ENCODE measurements around the gene RNF212. TPM values are rescaled to one million over a fixed set of nuclear protein-coding genes. Genes with fewer than 3 reads are reported as not detected.
A peak's percentile ranks its signal among the peaks of the same experiment; 100 is the strongest.

RNF212 gene
- total and polyA plus RNA-seq, 9 donors: 2.3 to 6.0 (median 4.2) TPM

DNA sequence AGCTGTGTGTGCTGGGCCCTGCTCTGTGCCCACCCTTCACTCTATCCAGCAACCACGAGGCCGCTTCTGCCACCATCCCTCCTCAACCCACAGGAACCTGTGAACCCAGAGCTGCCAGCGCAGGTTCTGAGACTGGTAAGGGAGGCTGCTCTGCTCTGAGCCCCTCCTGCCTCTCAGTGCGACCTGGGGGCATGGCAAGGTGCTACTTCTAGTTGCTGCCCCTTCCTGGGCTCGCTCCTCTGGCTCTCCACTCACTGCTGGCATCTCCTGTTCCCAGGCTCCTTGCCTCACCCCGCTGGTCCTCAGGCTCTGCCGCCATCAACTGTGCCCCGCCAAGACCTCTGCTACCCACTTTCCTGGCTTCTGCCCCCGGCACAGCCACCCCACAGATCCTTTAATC is 39.3 kb downstream of the RNF212 start:
- no peak overlapping the region for H3K4me3 ChIP-seq (ENCODE audit: low read length)
- no peaks in the 10 kb centered on the region for H3K36me3 ChIP-seq (ENCODE audit: control insufficient read depth, insufficient read depth, low read length)
- H3K27ac ChIP-seq (ENCODE audit: low read length): no peak overlapping the region
- H3K27me3 ChIP-seq (ENCODE audit: control insufficient read depth, insufficient read depth, low read length): peaks cover 2% of the 10 kb centered on the region
- DNase-seq: no peak
- no peaks in the 10 kb centered on the region for H3K9me3 ChIP-seq (replicated peaks; ENCODE audit: control insufficient read depth, low read depth, low read length)
- H3K4me1 ChIP-seq (ENCODE audit: control insufficient read depth, insufficient read depth, low read length): peaks cover 8% of the 10 kb centered on the region
- 87% methylated on average over 9 of the region's 9 CpGs for WGBS (ENCODE audit: insufficient coverage)

DNA sequence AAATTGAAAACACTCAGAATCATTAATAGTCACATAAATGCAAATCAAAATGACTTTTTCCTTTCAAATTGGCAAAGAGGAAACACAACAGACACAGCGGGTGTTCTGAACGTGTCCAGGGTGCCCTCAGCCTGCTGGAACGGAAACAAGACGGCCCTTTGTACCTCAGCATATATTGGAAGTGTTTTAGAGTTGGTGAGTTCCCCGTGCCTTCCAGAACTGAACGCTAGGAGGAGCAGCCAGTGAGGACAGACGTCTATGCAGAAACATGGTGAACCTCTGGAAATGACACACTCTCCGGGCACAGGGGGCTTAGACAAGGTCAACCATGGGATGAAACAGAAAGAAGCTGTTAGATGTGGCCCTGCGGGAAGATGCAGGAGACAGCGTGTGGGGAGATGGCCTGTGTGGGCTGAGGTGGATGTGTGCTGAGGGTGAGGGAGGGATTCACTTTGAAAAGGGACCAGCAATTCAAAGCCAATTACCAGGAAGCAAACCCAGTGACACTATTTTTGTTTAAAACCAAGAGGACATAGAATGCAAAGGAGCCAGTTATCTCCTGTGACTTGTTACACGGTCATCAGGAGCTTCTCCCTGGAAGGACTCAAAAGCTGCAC is 40.4 kb downstream of the RNF212 start:
- 20% methylated on average over 8 of the region's 11 CpGs for WGBS (ENCODE audit: insufficient coverage)

DNA sequence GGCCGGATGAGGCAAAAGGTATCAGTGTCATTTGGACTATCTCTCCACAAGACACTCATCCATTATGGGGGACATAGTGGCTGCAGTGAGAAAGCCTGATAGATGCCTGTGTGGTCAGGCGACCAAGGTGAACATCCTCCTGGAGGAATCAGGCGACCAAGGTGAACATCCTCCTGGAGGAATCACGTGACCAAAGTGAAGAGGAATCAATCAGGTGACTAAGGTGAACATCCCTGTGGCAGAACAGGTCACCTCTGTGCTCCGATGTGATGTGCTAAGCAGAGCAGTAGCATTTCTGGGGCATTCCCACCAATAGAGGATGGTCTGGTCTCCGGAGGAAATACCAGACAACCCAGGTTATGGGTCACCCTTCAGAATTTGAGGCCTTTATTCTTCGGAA is 44.0 kb downstream of the RNF212 start:
- H3K27ac ChIP-seq (ENCODE audit: low read length): no peak overlapping the region
- 62% methylated on average over 5 of the region's 7 CpGs for WGBS (ENCODE audit: insufficient coverage)
- no peaks in the 10 kb centered on the region for H3K9me3 ChIP-seq (replicated peaks; ENCODE audit: control insufficient read depth, low read depth, low read length)
- H3K27me3 ChIP-seq (ENCODE audit: control insufficient read depth, insufficient read depth, low read length): peaks cover 8% of the 10 kb centered on the region
- H3K36me3 ChIP-seq (ENCODE audit: control insufficient read depth, insufficient read depth, low read length): no peaks in the 10 kb centered on the region
- no peak overlapping the region for H3K4me3 ChIP-seq (ENCODE audit: low read length)
- H3K4me1 ChIP-seq (ENCODE audit: control insufficient read depth, insufficient read depth, low read length): no peaks in the 10 kb centered on the region
- DNase-seq: no peak

More for the DNA sequence above, 40.4 kb downstream of the RNF212 start:
- Histone ChIP-seq H3K9me3 (replicated peaks; ENCODE audit: control insufficient read depth, low read depth, low read length) (no peaks in the 10 kb centered on the region), H3K4me1 (ENCODE audit: control insufficient read depth, insufficient read depth, low read length) (peaks cover 8% of the 10 kb centered on the region), H3K4me3 (ENCODE audit: low read length) (no peak overlapping the region), H3K36me3 (ENCODE audit: control insufficient read depth, insufficient read depth, low read length) (no peaks in the 10 kb centered on the region), H3K27me3 (ENCODE audit: control insufficient read depth, insufficient read depth, low read length) (peaks cover 2% of the 10 kb centered on the region), H3K27ac (ENCODE audit: low read length) (no peak overlapping the region)
- peak; percentile 52 for DNase-seq

DNA sequence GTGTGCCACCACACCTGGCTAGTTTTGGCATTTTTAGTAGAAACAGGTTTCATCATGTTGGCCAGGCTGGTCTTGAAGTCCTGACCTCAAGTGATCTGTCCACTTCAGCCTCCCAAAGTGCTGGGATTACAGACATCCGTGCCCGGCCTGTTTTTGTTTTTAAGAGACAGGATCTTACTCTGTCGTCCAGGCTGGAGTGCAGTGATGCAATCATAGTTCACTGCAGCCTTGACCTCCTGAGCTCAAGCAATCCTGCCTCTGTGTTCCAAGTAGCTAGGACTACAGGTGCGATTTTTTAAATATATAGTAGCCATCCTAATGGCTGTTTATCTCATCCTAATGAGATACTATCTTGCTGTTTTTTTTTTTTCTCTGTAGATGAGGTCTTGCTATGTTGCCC is 47.6 kb downstream of the RNF212 start:
- Histone ChIP-seq H3K9me3 (replicated peaks; ENCODE audit: control insufficient read depth, low read depth, low read length) (no peaks in the 10 kb centered on the region), H3K27ac (ENCODE audit: low read length) (no peak overlapping the region), H3K27me3 (ENCODE audit: control insufficient read depth, insufficient read depth, low read length) (peaks cover 13% of the 10 kb centered on the region), H3K4me3 (ENCODE audit: low read length) (no peak overlapping the region), H3K4me1 (ENCODE audit: control insufficient read depth, insufficient read depth, low read length) (peaks cover 11% of the 10 kb centered on the region), H3K36me3 (ENCODE audit: control insufficient read depth, insufficient read depth, low read length) (no peaks in the 10 kb centered on the region)
- 66% methylated on average over 3 of the region's 4 CpGs for WGBS (ENCODE audit: insufficient coverage)
- no peak for DNase-seq

DNA sequence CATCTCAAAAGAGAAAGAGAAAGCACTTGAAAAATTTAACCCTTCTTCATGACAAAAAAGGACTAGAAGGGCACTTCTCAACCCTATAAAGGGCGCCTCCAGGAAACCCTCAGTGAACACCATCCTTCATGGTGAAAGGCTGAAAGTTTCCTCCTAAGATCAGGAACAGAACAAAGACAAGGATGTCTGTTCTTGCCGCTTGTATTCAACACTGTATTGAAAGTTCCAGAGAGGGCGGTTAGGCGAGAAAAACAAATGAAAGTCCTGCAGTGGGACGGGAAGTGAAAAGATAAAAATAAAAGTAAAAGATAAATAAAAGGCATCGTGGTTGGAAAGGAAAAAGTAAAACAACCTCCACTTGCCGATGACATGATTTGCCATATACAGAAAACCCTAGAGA is 50.9 kb downstream of the RNF212 start:
- H3K27ac ChIP-seq (ENCODE audit: low read length): no peak overlapping the region
- no peak for DNase-seq
- no CpG with 5 or more reads among the region's 7 CpGs for WGBS (ENCODE audit: insufficient coverage)
- H3K27me3 ChIP-seq (ENCODE audit: control insufficient read depth, insufficient read depth, low read length): peaks cover 32% of the 10 kb centered on the region
- no peaks in the 10 kb centered on the region for H3K9me3 ChIP-seq (replicated peaks; ENCODE audit: control insufficient read depth, low read depth, low read length)
- peaks cover 13% of the 10 kb centered on the region for H3K4me1 ChIP-seq (ENCODE audit: control insufficient read depth, insufficient read depth, low read length)
- no peak overlapping the region for H3K4me3 ChIP-seq (ENCODE audit: low read length)
- no peaks in the 10 kb centered on the region for H3K36me3 ChIP-seq (ENCODE audit: control insufficient read depth, insufficient read depth, low read length)

DNA sequence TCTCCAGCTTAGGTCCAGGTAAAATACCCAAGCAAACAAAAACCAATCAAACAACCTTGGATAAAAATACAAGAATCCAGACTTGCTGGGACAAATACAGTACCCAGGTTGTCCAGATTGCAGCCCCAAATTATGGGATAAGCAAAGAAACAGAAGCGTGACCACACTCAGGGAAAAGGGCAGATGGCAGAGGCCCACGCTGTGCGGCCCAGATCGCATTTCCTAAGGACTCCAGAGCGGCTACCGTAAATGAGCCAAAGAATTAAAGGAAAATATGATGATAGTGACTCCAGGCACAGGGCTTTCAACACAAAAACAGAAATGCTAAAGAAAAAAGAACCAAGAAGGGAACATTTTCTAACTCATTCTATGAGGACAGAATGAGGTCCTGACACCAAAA is 51.6 kb downstream of the RNF212 start:
- Histone ChIP-seq H3K27ac (ENCODE audit: low read length) (no peak overlapping the region), H3K4me3 (ENCODE audit: low read length) (no peak overlapping the region), H3K9me3 (replicated peaks; ENCODE audit: control insufficient read depth, low read depth, low read length) (no peaks in the 10 kb centered on the region), H3K4me1 (ENCODE audit: control insufficient read depth, insufficient read depth, low read length) (peaks cover 13% of the 10 kb centered on the region), H3K36me3 (ENCODE audit: control insufficient read depth, insufficient read depth, low read length) (no peaks in the 10 kb centered on the region), H3K27me3 (ENCODE audit: control insufficient read depth, insufficient read depth, low read length) (peaks cover 34% of the 10 kb centered on the region)
- DNase-seq: peak; percentile 69
- WGBS (ENCODE audit: insufficient coverage): 41% methylated on average over 6 of the region's 6 CpGs

DNA sequence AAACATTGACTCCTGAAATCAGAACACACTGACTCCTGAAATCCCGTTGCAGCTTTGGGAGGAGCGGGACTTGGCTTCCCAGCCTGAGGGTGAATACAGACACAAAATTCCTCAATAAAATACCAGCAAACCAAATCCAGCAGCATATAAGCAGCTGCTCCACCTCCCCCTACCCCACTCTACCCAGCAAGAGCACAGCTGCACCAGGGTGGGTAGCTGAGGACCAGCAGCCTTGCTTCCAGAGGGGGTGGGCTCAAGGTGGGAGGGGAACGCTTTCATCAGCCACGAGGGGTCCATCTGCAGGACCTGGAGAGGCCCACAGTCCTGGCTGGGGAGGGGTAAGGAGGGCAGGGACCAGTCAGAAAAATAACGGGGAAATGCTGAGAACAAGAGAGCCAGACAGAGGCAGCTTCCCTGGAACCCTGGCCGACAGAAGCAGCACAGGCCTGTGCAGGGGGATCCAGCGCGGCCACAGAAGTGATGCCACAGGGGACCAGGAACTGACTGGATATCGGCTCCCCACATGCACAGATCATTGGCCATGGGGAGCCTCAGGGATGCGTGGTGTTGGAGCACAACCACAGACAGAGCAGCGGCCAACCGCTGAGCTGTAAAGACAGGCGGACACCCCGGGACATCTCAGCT is 52.2 kb downstream of the RNF212 start:
- peaks cover 13% of the 10 kb centered on the region for H3K4me1 ChIP-seq (ENCODE audit: control insufficient read depth, insufficient read depth, low read length)
- no peak overlapping the region for H3K4me3 ChIP-seq (ENCODE audit: low read length)
- peak; percentile 13 for DNase-seq
- WGBS (ENCODE audit: insufficient coverage): 43% methylated on average over 13 of the region's 14 CpGs
- H3K36me3 ChIP-seq (ENCODE audit: control insufficient read depth, insufficient read depth, low read length): no peaks in the 10 kb centered on the region
- no peak overlapping the region for H3K27ac ChIP-seq (ENCODE audit: low read length)
- H3K27me3 ChIP-seq (ENCODE audit: control insufficient read depth, insufficient read depth, low read length): peaks cover 32% of the 10 kb centered on the region
- no peaks in the 10 kb centered on the region for H3K9me3 ChIP-seq (replicated peaks; ENCODE audit: control insufficient read depth, low read depth, low read length)

DNA sequence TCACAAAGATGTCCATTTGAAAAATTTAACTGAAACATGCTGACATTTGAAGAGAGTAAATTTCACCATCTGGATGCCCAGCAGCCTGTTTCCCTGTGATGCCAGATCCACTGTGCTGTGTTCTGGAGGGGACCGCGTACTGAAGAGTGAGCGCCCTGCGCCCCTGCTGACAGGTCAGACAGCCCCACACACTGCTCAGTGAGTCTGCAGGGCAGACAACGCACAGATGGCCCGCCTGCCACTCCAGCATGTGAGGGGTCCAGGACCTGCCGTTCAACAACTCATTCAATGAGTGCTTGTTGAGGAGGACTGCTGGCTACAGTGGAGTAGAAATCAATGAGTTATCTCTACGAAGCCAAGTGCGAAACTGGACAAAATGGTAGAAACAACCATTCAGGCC is 52.7 kb downstream of the RNF212 start:
- Histone ChIP-seq H3K27ac (ENCODE audit: low read length) (no peak overlapping the region), H3K27me3 (ENCODE audit: control insufficient read depth, insufficient read depth, low read length) (peaks cover 37% of the 10 kb centered on the region), H3K36me3 (ENCODE audit: control insufficient read depth, insufficient read depth, low read length) (no peaks in the 10 kb centered on the region), H3K9me3 (replicated peaks; ENCODE audit: control insufficient read depth, low read depth, low read length) (no peaks in the 10 kb centered on the region), H3K4me3 (ENCODE audit: low read length) (no peak overlapping the region), H3K4me1 (ENCODE audit: control insufficient read depth, insufficient read depth, low read length) (peaks cover 17% of the 10 kb centered on the region)
- WGBS (ENCODE audit: insufficient coverage): 86% methylated on average over 7 of the region's 9 CpGs
- DNase-seq: no peak

DNA sequence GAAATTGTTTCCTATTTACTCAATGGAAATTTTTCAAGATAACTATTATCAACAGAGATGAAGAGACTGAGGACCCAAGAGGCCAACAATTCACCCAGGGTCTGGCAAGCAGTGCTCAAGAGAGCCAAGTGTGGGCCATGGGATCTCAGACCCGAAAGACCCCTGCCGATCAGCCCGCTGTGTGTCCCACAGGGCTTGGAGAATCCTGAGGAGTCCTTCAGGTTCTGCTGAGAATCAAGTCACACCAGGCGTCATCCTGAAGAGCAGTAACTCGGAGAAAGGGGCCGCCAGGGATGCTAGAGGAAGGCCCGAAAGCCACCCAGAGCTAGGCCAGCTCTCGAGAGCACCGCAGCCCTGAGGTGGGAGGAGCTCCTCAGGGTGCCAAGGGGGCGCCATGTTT is 53.2 kb downstream of the RNF212 start:
- H3K9me3 ChIP-seq (replicated peaks; ENCODE audit: control insufficient read depth, low read depth, low read length): no peaks in the 10 kb centered on the region
- no peak for DNase-seq
- no peak overlapping the region for H3K27ac ChIP-seq (ENCODE audit: low read length)
- peaks cover 38% of the 10 kb centered on the region for H3K27me3 ChIP-seq (ENCODE audit: control insufficient read depth, insufficient read depth, low read length)
- H3K4me1 ChIP-seq (ENCODE audit: control insufficient read depth, insufficient read depth, low read length): peaks cover 21% of the 10 kb centered on the region
- 75% methylated on average over 8 of the region's 10 CpGs for WGBS (ENCODE audit: insufficient coverage)
- H3K4me3 ChIP-seq (ENCODE audit: low read length): no peak overlapping the region
- H3K36me3 ChIP-seq (ENCODE audit: control insufficient read depth, insufficient read depth, low read length): no peaks in the 10 kb centered on the region

DNA sequence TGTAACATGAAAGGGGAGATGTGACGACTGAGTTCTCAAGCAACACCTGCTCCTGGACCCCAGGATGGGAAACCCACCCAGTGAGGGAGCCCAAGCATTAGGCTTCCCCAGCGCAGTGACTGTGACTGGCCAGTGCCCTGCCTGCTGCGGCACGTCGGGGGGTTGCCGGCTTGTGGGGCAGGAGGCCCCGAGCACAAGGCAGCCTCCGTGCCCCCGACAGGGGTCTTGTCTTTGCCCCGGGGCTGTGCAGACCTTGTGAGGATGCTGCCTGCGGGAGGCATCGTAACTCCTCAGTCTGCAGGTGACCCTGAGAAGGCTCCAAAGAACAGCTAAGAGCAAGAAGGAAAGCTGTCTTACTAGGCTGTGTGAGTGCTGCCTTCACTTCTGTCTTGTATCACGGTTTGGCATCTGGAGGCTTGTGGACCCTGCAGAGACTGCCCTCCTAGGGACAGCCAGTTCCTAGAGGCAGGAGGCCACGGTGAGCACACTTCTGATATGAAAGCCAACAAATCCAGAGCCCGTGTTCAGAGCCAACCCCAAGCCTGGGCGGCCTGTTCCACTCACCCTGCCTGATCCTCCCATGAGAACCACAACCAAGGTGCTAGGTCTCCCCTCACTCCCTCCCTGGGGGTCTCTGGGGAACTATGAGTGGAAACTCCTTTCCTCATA is 54.2 kb downstream of the RNF212 start:
- 72% methylated on average over 14 of the region's 16 CpGs for WGBS (ENCODE audit: insufficient coverage)
- no peaks in the 10 kb centered on the region for H3K36me3 ChIP-seq (ENCODE audit: control insufficient read depth, insufficient read depth, low read length)
- no peaks in the 10 kb centered on the region for H3K9me3 ChIP-seq (replicated peaks; ENCODE audit: control insufficient read depth, low read depth, low read length)
- no peak for DNase-seq
- peaks cover 21% of the 10 kb centered on the region for H3K4me1 ChIP-seq (ENCODE audit: control insufficient read depth, insufficient read depth, low read length)
- H3K4me3 ChIP-seq (ENCODE audit: low read length): no peak overlapping the region
- no peak overlapping the region for H3K27ac ChIP-seq (ENCODE audit: low read length)
- H3K27me3 ChIP-seq (ENCODE audit: control insufficient read depth, insufficient read depth, low read length): peaks cover 38% of the 10 kb centered on the region
